ENCODE data around the gene LRRC17.

- TF ChIP-seq CTCF (conservative IDR thresholded peaks at IDR 0.05; ENCODE audit: low read depth, low read length) (no peak), RCOR1 (IDR thresholded peaks at IDR 0.05; ENCODE audit: insufficient replicate concordance, low read length) (no peak), POLR2A (IDR thresholded peaks at IDR 0.05; ENCODE audit: low read depth, low read length) (no peak), MAFK (IDR thresholded peaks at IDR 0.05; ENCODE audit: low read depth, low read length) (no peak), USF2 (IDR thresholded peaks at IDR 0.05; ENCODE audit: low read depth, low read length) (no peak), NFE2L2 (IDR thresholded peaks at IDR 0.05; ENCODE audit: low read depth, low read length) (no peak), MAZ (IDR thresholded peaks at IDR 0.05; ENCODE audit: borderline replicate concordance, low read depth, low read length) (no peak), RFX5 (IDR thresholded peaks at IDR 0.05; ENCODE audit: low read depth, low read length) (no peak), SMC3 (IDR thresholded peaks at IDR 0.05; ENCODE audit: low read depth, low read length) (no peak), BHLHE40 (IDR thresholded peaks at IDR 0.05; ENCODE audit: low read depth, low read length) (no peak)
Observed at GRCh38 chr7:102953406-102953805, 40.6 kb downstream of the LRRC17 start.

All from IMR-90 (cell line).